ENCODE data around the gene MACROD2. TPM values are rescaled to one million over a fixed set of nuclear protein-coding genes. Genes with fewer than 3 reads are reported as not detected.

Gene MACROD2
- total and polyA plus RNA-seq, 7 donors: 0.20 to 4.8 (median 0.87) TPM

DNA sequence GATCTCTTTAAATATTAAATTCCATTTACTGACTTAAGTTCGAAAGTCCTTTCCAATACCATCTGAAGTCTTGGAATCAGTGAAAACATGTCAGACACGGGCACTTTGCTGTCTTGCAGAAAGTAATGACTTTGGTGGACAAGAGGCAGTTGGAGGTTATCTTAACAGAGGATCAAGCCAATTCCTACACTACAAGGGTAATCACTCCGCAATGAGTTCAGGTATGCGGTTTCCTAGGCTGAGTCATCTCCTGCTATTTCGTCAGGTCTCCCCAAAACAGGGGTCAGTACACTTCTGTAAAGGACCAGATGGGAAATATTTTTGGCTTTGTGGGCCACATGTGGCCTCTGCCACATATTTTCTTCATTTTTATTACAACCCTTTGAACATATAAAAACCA lies 1921.3 kb downstream of the MACROD2 start:
- Histone ChIP-seq H3K36me3 (ENCODE audit: insufficient read depth in 1 of 2, low read depth in 1 of 2) (no peaks in the 10 kb centered on the region), H3K27ac (no peak overlapping the region), H3K4me1 (no peaks in the 10 kb centered on the region), H3K4me3 (no peak overlapping the region), H3K9me3 (no peaks in the 10 kb centered on the region), H3K27me3 (ENCODE audit: insufficient read depth in 3 of 3, low read length in 2 of 3) (no peaks in the 10 kb centered on the region)
- WGBS, 3 donors: 89 to 93% (median 90%) methylated on average over 5 of the region's 5 CpGs
- no peak for ATAC-seq
- intact Hi-C loops (cut with DNase I): no loop called here
- DNase-seq: no peak
- TF ChIP-seq, protein P1, sequence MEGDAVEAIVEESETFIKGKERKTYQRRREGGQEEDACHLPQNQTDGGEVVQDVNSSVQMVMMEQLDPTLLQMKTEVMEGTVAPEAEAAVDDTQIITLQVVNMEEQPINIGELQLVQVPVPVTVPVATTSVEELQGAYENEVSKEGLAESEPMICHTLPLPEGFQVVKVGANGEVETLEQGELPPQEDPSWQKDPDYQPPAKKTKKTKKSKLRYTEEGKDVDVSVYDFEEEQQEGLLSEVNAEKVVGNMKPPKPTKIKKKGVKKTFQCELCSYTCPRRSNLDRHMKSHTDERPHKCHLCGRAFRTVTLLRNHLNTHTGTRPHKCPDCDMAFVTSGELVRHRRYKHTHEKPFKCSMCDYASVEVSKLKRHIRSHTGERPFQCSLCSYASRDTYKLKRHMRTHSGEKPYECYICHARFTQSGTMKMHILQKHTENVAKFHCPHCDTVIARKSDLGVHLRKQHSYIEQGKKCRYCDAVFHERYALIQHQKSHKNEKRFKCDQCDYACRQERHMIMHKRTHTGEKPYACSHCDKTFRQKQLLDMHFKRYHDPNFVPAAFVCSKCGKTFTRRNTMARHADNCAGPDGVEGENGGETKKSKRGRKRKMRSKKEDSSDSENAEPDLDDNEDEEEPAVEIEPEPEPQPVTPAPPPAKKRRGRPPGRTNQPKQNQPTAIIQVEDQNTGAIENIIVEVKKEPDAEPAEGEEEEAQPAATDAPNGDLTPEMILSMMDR (IDR thresholded peaks at IDR 0.05): no peak

DNA sequence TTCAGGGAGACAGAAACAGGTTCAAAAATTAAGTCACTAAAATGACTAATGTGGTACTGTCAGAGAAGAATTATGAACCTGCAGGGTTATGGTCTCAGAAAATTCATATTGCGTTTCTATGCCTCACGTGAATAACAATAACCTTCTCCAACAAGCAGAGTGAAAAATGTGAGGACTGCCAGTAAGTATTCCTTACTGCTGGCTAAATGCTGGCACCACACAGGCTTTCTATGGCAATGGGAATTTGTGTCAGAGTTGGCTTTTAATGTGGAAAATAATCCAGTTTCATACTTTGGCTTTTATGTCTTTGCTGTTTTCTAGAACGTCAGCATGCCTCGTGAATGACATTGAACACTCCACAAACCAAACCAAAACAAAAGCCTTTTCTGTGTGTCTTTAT lies 1922.0 kb downstream of the MACROD2 start:
- intact Hi-C loops (cut with DNase I): no loop called here
- no peak overlapping the region for H3K4me3 ChIP-seq
- no peaks in the 10 kb centered on the region for H3K36me3 ChIP-seq (ENCODE audit: insufficient read depth in 1 of 2, low read depth in 1 of 2)
- DNase-seq (no peak), ATAC-seq (no peak)
- no peaks in the 10 kb centered on the region for H3K27me3 ChIP-seq (ENCODE audit: insufficient read depth in 3 of 3, low read length in 2 of 3)
- 33 to 46% (median 37%) methylated on average over 4 of the region's 4 CpGs for WGBS, 3 donors
- TF ChIP-seq, protein P1 (IDR thresholded peaks at IDR 0.05): no peak
- H3K4me1 ChIP-seq: no peaks in the 10 kb centered on the region
- no peak overlapping the region for H3K27ac ChIP-seq
- H3K9me3 ChIP-seq: no peaks in the 10 kb centered on the region

DNA sequence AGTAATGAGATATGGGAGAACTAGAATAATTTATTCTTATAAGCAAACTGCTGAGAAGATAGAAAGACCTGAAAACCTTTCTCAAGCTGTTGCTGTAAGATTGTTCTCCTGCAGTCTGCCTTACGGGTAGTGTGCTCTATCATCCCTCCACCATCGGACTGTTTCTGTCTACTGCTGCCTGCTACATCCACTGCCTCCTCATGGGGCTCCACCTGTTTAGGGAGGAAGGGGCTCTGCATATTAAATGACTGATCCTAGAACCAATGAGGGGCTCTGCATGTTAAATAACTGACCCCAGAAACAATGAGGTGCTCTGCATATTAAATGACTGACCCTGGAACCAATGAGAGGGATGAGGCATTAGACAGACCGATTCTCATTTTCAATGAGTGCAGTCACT lies 1923.3 kb downstream of the MACROD2 start:
- no peaks in the 10 kb centered on the region for H3K4me1 ChIP-seq
- WGBS, 3 donors: 58 to 59% (median 59%) methylated on average over 3 of the region's 3 CpGs
- no peaks in the 10 kb centered on the region for H3K9me3 ChIP-seq
- TF ChIP-seq, protein P1 (IDR thresholded peaks at IDR 0.05): no peak
- H3K4me3 ChIP-seq: no peak overlapping the region
- ATAC-seq: no peak
- DNase-seq: no peak
- intact Hi-C loops (cut with DNase I): no loop called here
- H3K27ac ChIP-seq: no peak overlapping the region
- no peaks in the 10 kb centered on the region for H3K27me3 ChIP-seq (ENCODE audit: insufficient read depth in 3 of 3, low read length in 2 of 3)
- H3K36me3 ChIP-seq (ENCODE audit: insufficient read depth in 1 of 2, low read depth in 1 of 2): no peaks in the 10 kb centered on the region

GRCh38 chr20:15919118-15919517 lies 1923.8 kb downstream of the MACROD2 start:
- Histone ChIP-seq H3K36me3 (ENCODE audit: insufficient read depth in 1 of 2, low read depth in 1 of 2) (no peaks in the 10 kb centered on the region), H3K27ac (no peak overlapping the region), H3K27me3 (ENCODE audit: insufficient read depth in 3 of 3, low read length in 2 of 3) (no peaks in the 10 kb centered on the region), H3K4me1 (no peaks in the 10 kb centered on the region), H3K4me3 (no peak overlapping the region), H3K9me3 (no peaks in the 10 kb centered on the region)
- 72 to 84% (median 78%) methylated on average over 4 of the region's 4 CpGs for WGBS, 3 donors
- TF ChIP-seq, protein P1 (IDR thresholded peaks at IDR 0.05): no peak
- ATAC-seq (no peak), DNase-seq (no peak)
- intact Hi-C loops (cut with DNase I): no loop called here

GRCh38 chr20:15921930-15922329 lies 1926.6 kb downstream of the MACROD2 start:
- DNase-seq (no peak), ATAC-seq (no peak)
- Histone ChIP-seq H3K36me3 (ENCODE audit: insufficient read depth in 1 of 2, low read depth in 1 of 2) (no peaks in the 10 kb centered on the region), H3K4me1 (no peaks in the 10 kb centered on the region), H3K27me3 (ENCODE audit: insufficient read depth in 3 of 3, low read length in 2 of 3) (no peaks in the 10 kb centered on the region), H3K4me3 (no peak overlapping the region), H3K9me3 (no peaks in the 10 kb centered on the region), H3K27ac (no peak overlapping the region)
- WGBS, 3 donors: 41 to 55% (median 44%) methylated on average over 4 of the region's 4 CpGs
- TF ChIP-seq, protein P1 (IDR thresholded peaks at IDR 0.05): no peak
- intact Hi-C loops (cut with DNase I): no loop called here

All from psoas muscle (tissue), 8 donors.